ENCODE measurements around the gene EBF3. TPM values are rescaled to one million over a fixed set of nuclear protein-coding genes. Genes with fewer than 3 reads are reported as not detected.

The EBF3 gene
- total RNA-seq, 1 donor from 2014 or later: 33.4 TPM

GRCh38 chr10:129877773-129878371 is 86.2 kb downstream of the EBF3 start:
- Histone ChIP-seq H3K4me1 (ENCODE audit: control insufficient read depth in 3 of 3, insufficient read depth in 3 of 3, low read length in 3 of 3) (peaks cover 0 to 3% (median 0%) of the 10 kb centered on the region in 3 donors), H3K27ac (ENCODE audit: low read depth, low read length) (no peak overlapping the region), H3K36me3 (ENCODE audit: control insufficient read depth in 3 of 3, insufficient read depth in 3 of 3, low read length in 3 of 3) (peaks cover 0 to 18% (median 3%) of the 10 kb centered on the region in 3 donors), H3K27me3 (ENCODE audit: control insufficient read depth in 3 of 3, insufficient read depth in 3 of 3, low read length in 3 of 3) (no peaks in the 10 kb centered on the region), H3K4me3 (ENCODE audit: low read length in 3 of 3) (no peak overlapping the region), H3K9ac (ENCODE audit: low read depth in 1 of 3, low read length in 3 of 3) (no peak overlapping the region), H3K9me3 (ENCODE audit: control insufficient read depth in 3 of 3, low read length in 3 of 3) (no peaks in the 10 kb centered on the region)

GRCh38 chr10:129876838-129877237 is 87.2 kb downstream of the EBF3 start:
- Histone ChIP-seq H3K27ac (ENCODE audit: low read depth, low read length) (no peak overlapping the region), H3K9me3 (ENCODE audit: control insufficient read depth in 3 of 3, low read length in 3 of 3) (no peaks in the 10 kb centered on the region), H3K27me3 (ENCODE audit: control insufficient read depth in 3 of 3, insufficient read depth in 3 of 3, low read length in 3 of 3) (no peaks in the 10 kb centered on the region), H3K4me3 (ENCODE audit: low read length in 3 of 3) (no peak overlapping the region), H3K4me1 (ENCODE audit: control insufficient read depth in 3 of 3, insufficient read depth in 3 of 3, low read length in 3 of 3) (peaks cover 0 to 5% (median 0%) of the 10 kb centered on the region in 3 donors), H3K36me3 (ENCODE audit: control insufficient read depth in 3 of 3, insufficient read depth in 3 of 3, low read length in 3 of 3) (peaks cover 0 to 18% (median 3%) of the 10 kb centered on the region in 3 donors), H3K9ac (ENCODE audit: low read depth in 1 of 3, low read length in 3 of 3) (no peak overlapping the region)

- H3K9me3 ChIP-seq (ENCODE audit: control insufficient read depth in 3 of 3, low read length in 3 of 3): no peaks in the 10 kb centered on the region
- H3K27me3 ChIP-seq (ENCODE audit: control insufficient read depth in 3 of 3, insufficient read depth in 3 of 3, low read length in 3 of 3): no peaks in the 10 kb centered on the region
- H3K9ac ChIP-seq (ENCODE audit: low read depth in 1 of 3, low read length in 3 of 3): no peak overlapping the region
- no peak overlapping the region for H3K27ac ChIP-seq (ENCODE audit: low read depth, low read length)
- no peak overlapping the region for H3K4me3 ChIP-seq (ENCODE audit: low read length in 3 of 3)
- H3K4me1 ChIP-seq (ENCODE audit: control insufficient read depth in 3 of 3, insufficient read depth in 3 of 3, low read length in 3 of 3): peaks cover 0 to 8% (median under 1%) of the 10 kb centered on the region in 3 donors
- H3K36me3 ChIP-seq (ENCODE audit: control insufficient read depth in 3 of 3, insufficient read depth in 3 of 3, low read length in 3 of 3): peaks cover 0 to 18% (median 3%) of the 10 kb centered on the region in 3 donors
These were observed 87.9 kb downstream of the EBF3 start for GRCh38 chr10:129875993-129876726.

- peaks cover 3 to 22% (median 3%) of the 10 kb centered on the region in 3 donors for H3K36me3 ChIP-seq (ENCODE audit: control insufficient read depth in 3 of 3, insufficient read depth in 3 of 3, low read length in 3 of 3)
- H3K9me3 ChIP-seq (ENCODE audit: control insufficient read depth in 3 of 3, low read length in 3 of 3): no peaks in the 10 kb centered on the region
- no peak overlapping the region for H3K4me3 ChIP-seq (ENCODE audit: low read length in 3 of 3)
- no peak overlapping the region for H3K27ac ChIP-seq (ENCODE audit: low read depth, low read length)
- H3K27me3 ChIP-seq (ENCODE audit: control insufficient read depth in 3 of 3, insufficient read depth in 3 of 3, low read length in 3 of 3): no peaks in the 10 kb centered on the region
- no peak overlapping the region for H3K9ac ChIP-seq (ENCODE audit: low read depth in 1 of 3, low read length in 3 of 3)
- H3K4me1 ChIP-seq (ENCODE audit: control insufficient read depth in 3 of 3, insufficient read depth in 3 of 3, low read length in 3 of 3): peaks cover 0 to 12% (median 6%) of the 10 kb centered on the region in 3 donors
These were observed 90.7 kb downstream of the EBF3 start for GRCh38 chr10:129873351-129873750.

- Histone ChIP-seq H3K9ac (ENCODE audit: low read depth in 1 of 3, low read length in 3 of 3) (no peak overlapping the region), H3K4me3 (ENCODE audit: low read length in 3 of 3) (no peak overlapping the region), H3K27me3 (ENCODE audit: control insufficient read depth in 3 of 3, insufficient read depth in 3 of 3, low read length in 3 of 3) (no peaks in the 10 kb centered on the region), H3K36me3 (ENCODE audit: control insufficient read depth in 3 of 3, insufficient read depth in 3 of 3, low read length in 3 of 3) (peaks cover 9 to 26% (median 9%) of the 10 kb centered on the region in 3 donors), H3K27ac (ENCODE audit: low read depth, low read length) (no peak overlapping the region), H3K9me3 (ENCODE audit: control insufficient read depth in 3 of 3, low read length in 3 of 3) (no peaks in the 10 kb centered on the region), H3K4me1 (ENCODE audit: control insufficient read depth in 3 of 3, insufficient read depth in 3 of 3, low read length in 3 of 3) (peaks cover 0 to 12% (median 6%) of the 10 kb centered on the region in 3 donors)
These were observed 92.1 kb downstream of the EBF3 start for GRCh38 chr10:129871966-129872365.

GRCh38 chr10:129870961-129871621 is 93.0 kb downstream of the EBF3 start:
- peaks cover 11 to 29% (median 17%) of the 10 kb centered on the region in 3 donors for H3K36me3 ChIP-seq (ENCODE audit: control insufficient read depth in 3 of 3, insufficient read depth in 3 of 3, low read length in 3 of 3)

GRCh38 chr10:129870474-129870757 is 93.7 kb downstream of the EBF3 start:
- no peaks in the 10 kb centered on the region for H3K9me3 ChIP-seq (ENCODE audit: control insufficient read depth in 3 of 3, low read length in 3 of 3)
- H3K9ac ChIP-seq (ENCODE audit: low read depth in 1 of 3, low read length in 3 of 3): no peak overlapping the region
- H3K27me3 ChIP-seq (ENCODE audit: control insufficient read depth in 3 of 3, insufficient read depth in 3 of 3, low read length in 3 of 3): no peaks in the 10 kb centered on the region
- peak overlapping the region; percentile 0 for H3K27ac ChIP-seq (ENCODE audit: low read depth, low read length)
- peaks cover 9 to 34% (median 21%) of the 10 kb centered on the region in 3 donors for H3K36me3 ChIP-seq (ENCODE audit: control insufficient read depth in 3 of 3, insufficient read depth in 3 of 3, low read length in 3 of 3)
- H3K4me1 ChIP-seq (ENCODE audit: control insufficient read depth in 3 of 3, insufficient read depth in 3 of 3, low read length in 3 of 3): peaks cover 0 to 12% (median 6%) of the 10 kb centered on the region in 3 donors
- no peak overlapping the region for H3K4me3 ChIP-seq (ENCODE audit: low read length in 3 of 3)

More at GRCh38 chr10:129870961-129871621, 93.0 kb downstream of the EBF3 start:
- Histone ChIP-seq H3K9me3 (ENCODE audit: control insufficient read depth in 3 of 3, low read length in 3 of 3) (no peaks in the 10 kb centered on the region), H3K4me1 (ENCODE audit: control insufficient read depth in 3 of 3, insufficient read depth in 3 of 3, low read length in 3 of 3) (peaks cover 0 to 12% (median 6%) of the 10 kb centered on the region in 3 donors), H3K27me3 (ENCODE audit: control insufficient read depth in 3 of 3, insufficient read depth in 3 of 3, low read length in 3 of 3) (no peaks in the 10 kb centered on the region), H3K9ac (ENCODE audit: low read depth in 1 of 3, low read length in 3 of 3) (peak overlapping the region in 1 of 3 donors; percentile 33), H3K4me3 (ENCODE audit: low read length in 3 of 3) (no peak overlapping the region), H3K27ac (ENCODE audit: low read depth, low read length) (peak overlapping the region; percentile 0)

GRCh38 chr10:129869596-129870473 is 94.2 kb downstream of the EBF3 start:
- Histone ChIP-seq H3K27me3 (ENCODE audit: control insufficient read depth in 3 of 3, insufficient read depth in 3 of 3, low read length in 3 of 3) (no peaks in the 10 kb centered on the region), H3K36me3 (ENCODE audit: control insufficient read depth in 3 of 3, insufficient read depth in 3 of 3, low read length in 3 of 3) (peaks cover 9 to 38% (median 23%) of the 10 kb centered on the region in 3 donors), H3K27ac (ENCODE audit: low read depth, low read length) (no peak overlapping the region), H3K4me1 (ENCODE audit: control insufficient read depth in 3 of 3, insufficient read depth in 3 of 3, low read length in 3 of 3) (peaks cover 0 to 13% (median 6%) of the 10 kb centered on the region in 3 donors), H3K9me3 (ENCODE audit: control insufficient read depth in 3 of 3, low read length in 3 of 3) (no peaks in the 10 kb centered on the region), H3K9ac (ENCODE audit: low read depth in 1 of 3, low read length in 3 of 3) (no peak overlapping the region), H3K4me3 (ENCODE audit: low read length in 3 of 3) (no peak overlapping the region)

- no peaks in the 10 kb centered on the region for H3K27me3 ChIP-seq (ENCODE audit: control insufficient read depth in 3 of 3, insufficient read depth in 3 of 3, low read length in 3 of 3)
- H3K36me3 ChIP-seq (ENCODE audit: control insufficient read depth in 3 of 3, insufficient read depth in 3 of 3, low read length in 3 of 3): peaks cover 9 to 38% (median 25%) of the 10 kb centered on the region in 3 donors
These were observed 95.5 kb downstream of the EBF3 start for GRCh38 chr10:129868449-129869035.

More at GRCh38 chr10:129868449-129869035, 95.5 kb downstream of the EBF3 start:
- no peaks in the 10 kb centered on the region for H3K9me3 ChIP-seq (ENCODE audit: control insufficient read depth in 3 of 3, low read length in 3 of 3)
- no peak overlapping the region for H3K9ac ChIP-seq (ENCODE audit: low read depth in 1 of 3, low read length in 3 of 3)
- no peak overlapping the region for H3K27ac ChIP-seq (ENCODE audit: low read depth, low read length)
- H3K4me3 ChIP-seq (ENCODE audit: low read length in 3 of 3): no peak overlapping the region
- H3K4me1 ChIP-seq (ENCODE audit: control insufficient read depth in 3 of 3, insufficient read depth in 3 of 3, low read length in 3 of 3): peaks cover 0 to 16% (median 6%) of the 10 kb centered on the region in 3 donors
